Left ventricle myocardium inferior (tissue), 1 donor: ENCODE data around the gene OR13C3. TPM values are rescaled to one million over a fixed set of nuclear protein-coding genes. Genes with fewer than 3 reads are reported as not detected.

Source experiments
- DNase-seq: peaks from one replicate; pipeline ENCODE4 v3.0.0-alpha.2; 2020
- H3K27ac ChIP-seq: fragments of 200-600 bp; replicated peaks from 2 replicates; pipeline ENCODE4 v1.8.0; 2021
- H3K27me3 ChIP-seq: fragments of 200-600 bp; 2 replicates; pipeline ENCODE4 v1.8.0; 2021; ENCODE audit warnings: low read depth
- H3K36me3 ChIP-seq: fragments of 200-600 bp; 2 replicates; pipeline ENCODE4 v1.8.0; 2021
- H3K4me1 ChIP-seq: fragments of 200-600 bp; 2 replicates; pipeline ENCODE4 v1.8.0; 2021
- H3K4me3 ChIP-seq: fragments of 200-600 bp; 2 replicates; pipeline ENCODE4 v1.8.0; 2021; ENCODE audit warnings: mild to moderate bottlenecking, moderate library complexity
- H3K9me3 ChIP-seq: fragments of 200-600 bp; replicated peaks from 2 replicates; pipeline ENCODE4 v1.8.0; 2021
- intact Hi-C: fragments of 100-400 bp; cut with micrococcal nuclease; formaldehyde crosslinking; loops from one replicate; pipeline ENCODE4 v1.11.0; 2022
- total RNA-seq: library from RNA; stranded (reverse); fragmentation: NEBNext Ultra II Directional; extraction: Animal tissue kit (Norgen Biotek cat#: 25700); gene quantifications from one replicate; pipeline ENCODE4 v1.2.1, GENCODE V29; 2021
- TF ChIP-seq, protein P1 (sequence below): fragments of 200-600 bp; IDR thresholded peaks from 2 replicates; pipeline ENCODE4 v1.8.0; 2021; ENCODE audit warnings: antibody characterized with exemption, mild to moderate bottlenecking, borderline replicate concordance
- donor health status: DM: no; HTN: yes; CAD: no; lungs with severe emphysema.

The OR13C3 gene
- total RNA-seq, 1 donor from 2014 or later, result not detected

- Histone ChIP-seq H3K4me3 (no peak overlapping the region), H3K9me3 (no peaks in the 10 kb centered on the region), H3K27ac (no peak overlapping the region), H3K4me1 (no peaks in the 10 kb centered on the region), H3K36me3 (no peaks in the 10 kb centered on the region), H3K27me3 (no peaks in the 10 kb centered on the region)
- TF ChIP-seq, protein P1, sequence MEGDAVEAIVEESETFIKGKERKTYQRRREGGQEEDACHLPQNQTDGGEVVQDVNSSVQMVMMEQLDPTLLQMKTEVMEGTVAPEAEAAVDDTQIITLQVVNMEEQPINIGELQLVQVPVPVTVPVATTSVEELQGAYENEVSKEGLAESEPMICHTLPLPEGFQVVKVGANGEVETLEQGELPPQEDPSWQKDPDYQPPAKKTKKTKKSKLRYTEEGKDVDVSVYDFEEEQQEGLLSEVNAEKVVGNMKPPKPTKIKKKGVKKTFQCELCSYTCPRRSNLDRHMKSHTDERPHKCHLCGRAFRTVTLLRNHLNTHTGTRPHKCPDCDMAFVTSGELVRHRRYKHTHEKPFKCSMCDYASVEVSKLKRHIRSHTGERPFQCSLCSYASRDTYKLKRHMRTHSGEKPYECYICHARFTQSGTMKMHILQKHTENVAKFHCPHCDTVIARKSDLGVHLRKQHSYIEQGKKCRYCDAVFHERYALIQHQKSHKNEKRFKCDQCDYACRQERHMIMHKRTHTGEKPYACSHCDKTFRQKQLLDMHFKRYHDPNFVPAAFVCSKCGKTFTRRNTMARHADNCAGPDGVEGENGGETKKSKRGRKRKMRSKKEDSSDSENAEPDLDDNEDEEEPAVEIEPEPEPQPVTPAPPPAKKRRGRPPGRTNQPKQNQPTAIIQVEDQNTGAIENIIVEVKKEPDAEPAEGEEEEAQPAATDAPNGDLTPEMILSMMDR, result no peak
- no peak for DNase-seq
- intact Hi-C loops, result no loop called here
Observed at GRCh38 chr9:104503440-104503839, 33.2 kb downstream of the OR13C3 start.

DNA sequence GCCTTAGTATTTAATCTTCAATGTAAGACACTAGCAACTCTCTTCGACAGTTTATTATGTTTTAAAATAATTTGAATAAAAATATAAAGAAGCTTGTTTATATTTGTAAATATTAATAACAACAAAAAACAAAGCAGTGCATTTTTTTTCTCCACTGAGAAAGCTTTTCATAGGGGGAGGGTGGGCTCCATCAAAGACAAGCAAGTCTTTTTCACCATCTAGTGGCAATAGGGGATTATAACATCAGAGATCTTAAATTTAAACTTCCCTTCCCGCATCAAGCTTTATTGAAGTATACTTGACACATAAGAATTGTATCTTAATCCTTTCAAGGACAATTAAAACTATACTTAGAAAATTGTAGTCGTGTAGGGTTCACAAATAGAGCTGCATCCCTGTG is 41.8 kb downstream of the OR13C3 start:
- no peaks in the 10 kb centered on the region for H3K4me1 ChIP-seq
- no peak for DNase-seq
- no peaks in the 10 kb centered on the region for H3K36me3 ChIP-seq
- TF ChIP-seq, protein P1, result no peak
- no peaks in the 10 kb centered on the region for H3K9me3 ChIP-seq
- H3K27ac ChIP-seq, result no peak overlapping the region
- intact Hi-C loops, result no loop called here
- H3K27me3 ChIP-seq, result no peaks in the 10 kb centered on the region
- H3K4me3 ChIP-seq, result no peak overlapping the region

Other genes starting within 250 kb of the OR13C3 start
- not detected for gene OR13F1, start 32.6 kb downstream of the OR13C3 start, total RNA-seq
- gene OR13C4, start 9.6 kb downstream of the OR13C3 start, total RNA-seq, result not detected
- gene OR13C8, start 32.3 kb upstream of the OR13C3 start, total RNA-seq, result not detected
- gene OR13C5, start 62.6 kb upstream of the OR13C3 start, total RNA-seq, result not detected
- gene OR13C2, start 68.8 kb upstream of the OR13C3 start, total RNA-seq, result not detected
- gene OR13C9, start 81.3 kb upstream of the OR13C3 start, total RNA-seq, result not detected
- not detected for gene OR13D1, start 157.7 kb upstream of the OR13C3 start, total RNA-seq
- 25.3 TPM for gene NIPSNAP3A, start 210.8 kb upstream of the OR13C3 start, total RNA-seq
- gene NIPSNAP3B, start 227.3 kb upstream of the OR13C3 start, total RNA-seq, result 34.0 TPM